Measurements from ENCODE around the gene ULK1.

DNA sequence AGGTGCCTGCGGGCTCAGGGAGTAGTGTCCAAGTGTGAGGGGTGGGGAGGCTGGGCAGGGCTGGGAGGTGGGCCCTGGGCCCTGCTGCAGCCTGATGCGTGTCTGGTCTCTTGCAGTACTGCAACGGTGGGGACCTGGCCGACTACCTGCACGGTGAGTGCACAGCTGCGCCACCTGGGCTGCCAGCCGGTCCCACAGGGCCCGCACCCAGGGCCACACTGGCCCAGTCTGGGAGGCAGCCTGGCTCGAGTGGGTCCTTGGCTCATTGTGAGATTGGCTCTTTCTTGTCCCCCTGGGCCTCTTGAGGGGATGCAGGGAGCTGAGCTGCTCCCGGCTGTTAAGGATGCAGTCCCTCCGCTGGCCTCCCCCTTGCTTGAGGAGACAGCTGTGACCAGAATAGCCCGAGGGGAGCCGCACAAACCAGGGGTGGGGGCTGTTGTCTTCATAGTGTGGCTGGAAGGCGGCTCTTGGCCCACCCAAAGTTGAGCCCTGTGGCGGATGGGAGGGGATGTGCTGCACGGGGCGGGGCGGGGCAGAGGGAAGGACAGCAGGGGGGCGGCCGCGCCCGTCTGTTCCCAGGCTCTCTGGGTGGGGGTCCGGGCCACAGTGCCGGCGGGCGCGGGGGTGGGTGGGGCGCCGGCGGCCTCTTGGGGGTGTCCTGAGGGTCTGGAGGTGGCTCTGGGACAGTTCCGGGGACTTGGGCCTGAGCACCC, 13.1 kb downstream of the ULK1 start:
- TF ChIP-seq, protein P1, sequence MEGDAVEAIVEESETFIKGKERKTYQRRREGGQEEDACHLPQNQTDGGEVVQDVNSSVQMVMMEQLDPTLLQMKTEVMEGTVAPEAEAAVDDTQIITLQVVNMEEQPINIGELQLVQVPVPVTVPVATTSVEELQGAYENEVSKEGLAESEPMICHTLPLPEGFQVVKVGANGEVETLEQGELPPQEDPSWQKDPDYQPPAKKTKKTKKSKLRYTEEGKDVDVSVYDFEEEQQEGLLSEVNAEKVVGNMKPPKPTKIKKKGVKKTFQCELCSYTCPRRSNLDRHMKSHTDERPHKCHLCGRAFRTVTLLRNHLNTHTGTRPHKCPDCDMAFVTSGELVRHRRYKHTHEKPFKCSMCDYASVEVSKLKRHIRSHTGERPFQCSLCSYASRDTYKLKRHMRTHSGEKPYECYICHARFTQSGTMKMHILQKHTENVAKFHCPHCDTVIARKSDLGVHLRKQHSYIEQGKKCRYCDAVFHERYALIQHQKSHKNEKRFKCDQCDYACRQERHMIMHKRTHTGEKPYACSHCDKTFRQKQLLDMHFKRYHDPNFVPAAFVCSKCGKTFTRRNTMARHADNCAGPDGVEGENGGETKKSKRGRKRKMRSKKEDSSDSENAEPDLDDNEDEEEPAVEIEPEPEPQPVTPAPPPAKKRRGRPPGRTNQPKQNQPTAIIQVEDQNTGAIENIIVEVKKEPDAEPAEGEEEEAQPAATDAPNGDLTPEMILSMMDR (IDR thresholded peaks at IDR 0.05) = no peak
- no peak for TF ChIP-seq POLR2A (IDR thresholded peaks at IDR 0.05)
